MG63 (cell line): ENCODE measurements around the gene PIGU. TPM values are rescaled to one million over a fixed set of nuclear protein-coding genes. Genes with fewer than 3 reads are reported as not detected.
A peak's percentile ranks its signal among the peaks of the same experiment; 100 is the strongest.

Experiments
- DNase-seq: peaks from one replicate; pipeline ENCODE4 v3.0.0-alpha.2; 2020
- H3K27me3 ChIP-seq: fragments of 250-450 bp; sonication (Bioruptor Pico); 2 replicates; pipeline ENCODE4 v1.5.1; 2020; ENCODE audit warnings: mild to moderate bottlenecking, moderate library complexity
- H3K36me3 ChIP-seq: fragments of 250-450 bp; sonication (Bioruptor Pico); 2 replicates; pipeline ENCODE4 v1.5.1; 2020; ENCODE audit warnings: mild to moderate bottlenecking, moderate library complexity
- H3K4me3 ChIP-seq: fragments of 250-450 bp; sonication (Bioruptor Pico); 2 replicates; pipeline ENCODE4 v1.5.1; 2020; ENCODE audit warnings: mild to moderate bottlenecking, moderate library complexity
- H3K9me3 ChIP-seq: fragments of 250-450 bp; sonication (Bioruptor Pico); 2 replicates; pipeline ENCODE4 v1.5.1; 2020; ENCODE audit warnings: mild to moderate bottlenecking, moderate library complexity
- total RNA-seq: library from RNA; depleted of rRNA; stranded (reverse); fragments of >200 nt; shearing (Covaris generic); gene quantifications from 2 replicates; pipeline ENCODE4 v1.2.3, GENCODE V29; 2014; ENCODE audit warnings: low replicate concordance

The PIGU gene
- total RNA-seq, 1 experiment from 2014 or later = 19.4 TPM

GRCh38 chr20:34561661-34562060 is 115.2 kb downstream of the PIGU start:
- Histone ChIP-seq H3K36me3 (peaks cover 8% of the 10 kb centered on the region), H3K27me3 (no peaks in the 10 kb centered on the region), H3K4me3 (no peak overlapping the region), H3K9me3 (no peaks in the 10 kb centered on the region)
- no peak for DNase-seq

GRCh38 chr20:34560614-34561013 is 116.3 kb downstream of the PIGU start:
- no peak overlapping the region for H3K4me3 ChIP-seq
- H3K27me3 ChIP-seq = no peaks in the 10 kb centered on the region
- no peaks in the 10 kb centered on the region for H3K9me3 ChIP-seq
- DNase-seq = no peak
- peaks cover 8% of the 10 kb centered on the region for H3K36me3 ChIP-seq

- DNase-seq = no peak
- Histone ChIP-seq H3K9me3 (no peaks in the 10 kb centered on the region), H3K36me3 (peaks cover 8% of the 10 kb centered on the region), H3K27me3 (no peaks in the 10 kb centered on the region), H3K4me3 (no peak overlapping the region)
Observed at GRCh38 chr20:34560141-34560523, 116.8 kb downstream of the PIGU start.

DNA sequence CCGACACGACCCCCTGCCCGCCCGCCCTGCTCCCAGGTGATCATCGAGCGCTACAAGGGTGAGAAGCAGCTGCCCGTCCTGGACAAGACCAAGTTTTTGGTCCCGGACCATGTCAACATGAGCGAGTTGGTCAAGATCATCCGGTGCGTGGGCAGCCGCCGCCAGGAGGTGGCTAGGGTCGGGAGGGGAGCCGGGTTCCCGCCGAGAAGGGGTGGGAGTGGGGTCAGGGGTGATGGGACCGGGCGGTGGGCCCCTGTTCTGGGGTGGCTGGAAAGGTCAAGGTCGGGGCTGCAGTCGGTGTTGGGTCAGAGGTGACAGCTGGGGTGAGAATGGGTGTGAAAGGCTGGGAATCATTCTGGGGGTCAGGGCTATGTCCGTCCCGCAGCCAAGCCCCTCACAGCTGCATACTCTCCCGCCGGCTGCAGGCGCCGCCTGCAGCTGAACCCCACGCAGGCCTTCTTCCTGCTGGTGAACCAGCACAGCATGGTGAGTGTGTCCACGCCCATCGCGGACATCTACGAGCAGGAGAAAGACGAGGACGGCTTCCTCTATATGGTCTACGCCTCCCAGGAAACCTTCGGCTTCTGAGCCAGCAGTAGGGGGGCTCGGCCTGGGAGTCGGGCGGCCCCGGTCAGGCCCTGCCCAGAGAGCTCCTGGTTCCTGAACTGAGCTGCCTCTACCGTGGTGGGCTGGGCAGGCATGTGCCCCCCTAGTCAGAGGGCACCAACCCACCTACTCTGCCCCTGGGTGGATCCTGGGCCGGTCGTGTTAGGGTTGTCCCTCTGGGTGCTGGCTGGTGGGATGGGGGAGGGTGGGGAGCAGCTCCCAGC is 117.4 kb downstream of the PIGU start:
- H3K36me3 ChIP-seq = peaks cover 8% of the 10 kb centered on the region
- DNase-seq = no peak
- no peak overlapping the region for H3K4me3 ChIP-seq
- H3K27me3 ChIP-seq = no peaks in the 10 kb centered on the region
- no peaks in the 10 kb centered on the region for H3K9me3 ChIP-seq

- Histone ChIP-seq H3K9me3 (no peaks in the 10 kb centered on the region), H3K4me3 (peak within 1 kb of the TSS; percentile 40), H3K36me3 (peaks cover 5% of the 10 kb centered on the region), H3K27me3 (no peaks in the 10 kb centered on the region)
- peak; percentile 72 for DNase-seq
Observed at GRCh38 chr20:34558320-34559218, 118.3 kb downstream of the PIGU start, which contains the start of gene MAP1LC3A. TSS of gene MAP1LC3A (plus strand) at chr20:34558718. CDS start at chr20:34558869, 151 bp downstream.

DNA sequence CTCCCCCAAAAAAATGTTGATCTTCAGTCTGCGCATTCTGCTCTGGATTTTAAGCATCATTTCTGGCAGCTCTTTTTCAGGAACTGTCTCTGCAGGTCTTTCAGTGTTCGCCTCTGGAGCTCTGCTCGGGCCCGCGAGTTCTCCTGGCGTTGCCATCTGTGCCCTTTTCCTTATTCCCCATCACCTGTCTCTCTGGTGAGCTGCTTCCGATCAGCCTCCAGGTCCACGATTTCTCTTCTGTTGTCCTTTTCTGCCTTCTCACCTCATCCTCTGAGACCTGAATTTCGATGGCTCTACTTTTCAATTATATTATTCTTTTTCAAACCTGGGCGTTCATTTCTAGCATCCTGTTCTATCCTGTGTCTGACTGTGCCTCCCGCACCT is 119.0 kb downstream of the PIGU start:
- no peaks in the 10 kb centered on the region for H3K9me3 ChIP-seq
- H3K4me3 ChIP-seq = peak overlapping the region; percentile 40
- DNase-seq = no peak
- H3K36me3 ChIP-seq = peaks cover 4% of the 10 kb centered on the region; the same call in 1 of the 2 replicates
- H3K27me3 ChIP-seq = no peaks in the 10 kb centered on the region

DNA sequence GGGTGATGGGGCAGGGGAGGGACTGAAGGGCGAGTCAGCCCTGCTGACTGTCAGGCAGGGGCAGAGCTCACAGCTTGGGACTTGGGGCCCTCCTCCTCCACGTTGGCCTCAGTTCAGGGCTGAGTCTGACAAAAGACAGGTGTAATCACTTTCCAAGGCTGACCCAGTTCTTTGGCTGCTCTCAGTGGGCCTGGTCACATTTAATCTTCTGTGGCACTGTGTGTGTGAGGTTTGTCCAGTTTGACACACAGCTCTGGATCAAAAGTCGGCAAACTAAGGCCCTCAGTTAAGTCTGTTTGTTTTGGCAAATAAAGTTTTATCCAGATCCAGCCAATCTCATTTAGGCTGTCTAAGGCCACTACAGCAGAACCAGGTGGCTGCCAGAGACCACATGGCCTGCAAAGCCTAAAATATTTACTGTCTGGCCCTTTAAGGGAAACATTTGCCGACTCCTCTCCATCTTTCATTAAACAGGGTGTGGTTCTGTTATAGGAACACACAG is 123.5 kb downstream of the PIGU start:
- peak; percentile 67 for DNase-seq
- H3K27me3 ChIP-seq = no peaks in the 10 kb centered on the region

DNA sequence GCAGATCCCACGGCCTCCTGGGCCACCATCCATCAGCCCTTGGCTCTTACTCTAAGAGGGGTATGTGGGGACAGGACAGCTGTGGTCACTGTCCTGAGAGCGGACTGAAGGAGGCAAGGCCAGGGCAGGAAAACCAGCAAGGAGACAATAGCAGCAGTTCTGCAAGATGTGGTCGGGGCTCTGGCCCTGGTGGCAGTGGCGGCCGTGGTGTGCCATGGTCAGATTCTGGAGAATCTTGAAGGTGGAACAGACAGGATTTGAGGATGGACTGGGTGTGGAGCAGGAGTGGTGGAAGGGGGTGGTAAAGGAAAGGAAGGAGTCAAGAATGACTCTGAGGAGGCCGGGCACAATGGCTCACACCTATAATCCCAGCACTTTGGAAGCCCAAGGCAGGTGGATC is 124.3 kb downstream of the PIGU start:
- H3K9me3 ChIP-seq = no peaks in the 10 kb centered on the region
- no peaks in the 10 kb centered on the region for H3K27me3 ChIP-seq
- H3K4me3 ChIP-seq = no peak overlapping the region
- no peak for DNase-seq
- H3K36me3 ChIP-seq = no peaks in the 10 kb centered on the region

More for the DNA sequence above, 123.5 kb downstream of the PIGU start:
- Histone ChIP-seq H3K4me3 (no peak overlapping the region), H3K36me3 (no peaks in the 10 kb centered on the region), H3K9me3 (no peaks in the 10 kb centered on the region)

DNA sequence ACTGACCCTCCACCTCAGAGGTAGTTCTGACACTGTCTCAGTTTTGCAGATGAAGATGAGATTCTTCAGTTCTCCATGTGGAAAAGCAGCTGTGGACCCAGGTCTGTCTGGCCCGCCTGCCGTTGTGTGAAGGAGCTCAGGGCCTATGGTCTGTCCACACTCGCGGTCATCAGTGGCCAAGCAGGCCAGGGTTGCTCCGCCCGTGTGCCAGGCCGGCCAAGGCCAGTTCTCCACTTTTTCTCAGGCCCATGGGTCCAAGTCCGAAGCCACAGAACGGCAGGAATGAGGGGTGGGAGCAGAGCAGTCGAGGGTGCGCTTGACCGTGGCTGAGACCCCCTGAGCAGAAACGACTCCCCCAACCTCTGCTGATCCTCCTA is 127.0 kb downstream of the PIGU start:
- Histone ChIP-seq H3K4me3 (no peak overlapping the region), H3K27me3 (no peaks in the 10 kb centered on the region), H3K36me3 (no peaks in the 10 kb centered on the region), H3K9me3 (no peaks in the 10 kb centered on the region)
- DNase-seq = no peak

DNA sequence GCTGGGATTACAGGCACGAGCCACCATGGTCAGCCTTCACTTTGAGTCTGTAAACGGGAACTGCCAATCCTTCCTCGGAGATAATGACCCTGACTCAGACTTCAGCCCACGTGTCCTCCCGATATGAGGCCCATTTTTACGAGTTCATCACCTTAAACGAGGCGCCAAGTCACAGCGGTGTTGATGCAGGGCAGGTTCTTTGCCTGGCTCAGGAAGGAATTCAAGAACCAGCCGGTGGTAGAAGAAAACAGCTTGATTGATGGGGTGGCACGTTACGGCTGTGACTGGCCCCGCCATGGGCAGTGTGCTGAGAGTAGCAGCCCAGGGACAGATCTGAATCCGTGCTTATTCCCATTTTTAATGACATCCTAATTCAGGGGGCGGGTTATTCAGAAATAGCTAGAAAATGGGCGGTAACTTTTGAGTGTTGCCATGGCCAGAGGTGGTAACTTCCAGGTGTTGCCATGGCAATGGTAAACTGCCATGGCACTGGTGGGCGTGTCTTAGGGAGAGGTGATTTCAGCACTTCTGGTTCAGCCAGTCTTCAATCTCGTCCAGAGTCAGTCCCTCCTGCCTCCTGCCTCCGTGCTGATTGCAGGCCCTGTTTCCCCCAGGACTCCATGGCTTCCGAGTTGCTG is 127.5 kb downstream of the PIGU start:
- DNase-seq = no peak
- no peak overlapping the region for H3K4me3 ChIP-seq
- no peaks in the 10 kb centered on the region for H3K36me3 ChIP-seq
- no peaks in the 10 kb centered on the region for H3K9me3 ChIP-seq
- no peaks in the 10 kb centered on the region for H3K27me3 ChIP-seq

- Histone ChIP-seq H3K27me3 (no peaks in the 10 kb centered on the region), H3K4me3 (no peak overlapping the region), H3K9me3 (no peaks in the 10 kb centered on the region), H3K36me3 (peaks cover 7% of the 10 kb centered on the region)
- DNase-seq = no peak
Observed at GRCh38 chr20:34547844-34548613, 128.9 kb downstream of the PIGU start.

GRCh38 chr20:34546751-34547181 is 130.1 kb downstream of the PIGU start:
- Histone ChIP-seq H3K9me3 (no peaks in the 10 kb centered on the region), H3K36me3 (peaks cover 15% of the 10 kb centered on the region), H3K27me3 (no peaks in the 10 kb centered on the region), H3K4me3 (no peak overlapping the region)
- no peak for DNase-seq

DNA sequence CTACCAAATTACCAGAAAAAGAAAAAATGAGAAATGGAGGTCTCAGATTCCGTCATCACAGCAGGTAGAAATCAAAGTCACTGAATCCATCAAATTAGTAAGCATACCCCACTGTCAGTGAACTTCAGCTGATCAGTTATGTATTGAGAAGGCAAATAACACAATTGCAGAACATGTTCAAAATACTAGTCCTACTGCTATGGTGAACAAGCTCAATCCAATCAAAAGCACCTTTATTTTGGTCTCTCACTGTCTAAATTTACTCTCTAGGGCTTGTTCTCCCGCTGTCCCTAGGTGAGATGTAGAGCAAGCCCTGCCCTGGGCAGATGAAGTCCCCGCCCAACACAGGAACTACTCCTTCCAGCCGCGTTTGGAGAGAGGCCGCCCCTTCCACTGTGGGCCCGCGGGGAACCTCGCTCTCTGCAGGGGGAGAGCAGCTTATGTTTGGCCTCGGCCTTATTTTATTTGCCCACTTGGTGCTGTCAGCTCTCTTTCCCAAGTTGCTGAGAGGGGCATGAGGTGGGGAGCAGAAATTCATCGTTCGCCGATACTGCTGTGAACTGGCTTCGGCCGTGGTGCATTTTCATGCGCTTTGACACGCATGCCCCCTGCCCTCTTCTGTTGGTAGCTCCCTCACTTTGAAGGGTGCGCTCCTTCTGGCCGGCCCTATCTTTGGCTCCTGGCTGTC is 132.6 kb downstream of the PIGU start:
- Histone ChIP-seq H3K9me3 (no peaks in the 10 kb centered on the region), H3K36me3 (peaks cover 40% of the 10 kb centered on the region), H3K4me3 (no peak overlapping the region), H3K27me3 (no peaks in the 10 kb centered on the region)
- no peak for DNase-seq

DNA sequence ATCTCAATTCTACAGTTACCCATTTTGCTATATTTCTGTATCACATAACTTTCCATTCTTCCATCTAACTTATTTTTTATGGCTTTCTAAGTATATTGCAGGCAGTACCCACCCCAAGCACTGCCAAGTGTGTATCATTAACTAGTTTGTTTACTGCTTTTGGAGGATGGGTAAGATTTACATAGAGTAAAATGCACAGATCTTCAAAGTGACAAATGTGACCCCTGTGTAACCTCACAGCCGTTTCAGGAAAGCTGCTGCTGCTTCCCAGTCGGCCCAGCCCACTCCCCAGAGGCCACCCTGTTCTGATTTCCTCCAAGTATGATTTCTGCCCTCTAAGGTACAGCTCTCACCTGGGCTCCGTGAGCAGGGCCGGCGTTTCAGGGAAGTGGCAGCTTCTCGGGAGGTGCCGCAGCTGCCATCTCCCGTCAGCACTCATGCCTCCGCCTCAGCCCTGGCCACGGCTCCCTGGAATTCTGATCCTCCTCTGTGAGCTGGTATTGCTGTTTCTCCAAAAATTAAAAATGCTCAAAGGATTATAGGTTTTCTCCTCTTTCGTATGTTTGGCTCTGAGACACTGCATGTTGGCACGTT is 133.3 kb downstream of the PIGU start:
- Histone ChIP-seq H3K9me3 (no peaks in the 10 kb centered on the region), H3K36me3 (peaks cover 47% of the 10 kb centered on the region), H3K27me3 (no peaks in the 10 kb centered on the region), H3K4me3 (no peak overlapping the region)
- DNase-seq = no peak

GRCh38 chr20:34542439-34542838 is 134.5 kb downstream of the PIGU start:
- Histone ChIP-seq H3K4me3 (no peak overlapping the region), H3K36me3 (peaks cover 50% of the 10 kb centered on the region), H3K27me3 (no peaks in the 10 kb centered on the region), H3K9me3 (no peaks in the 10 kb centered on the region)
- DNase-seq = no peak
